MM.1S (cell line): ENCODE results near the gene RTN4R.

Experiments
- CTCF ChIP-seq: fragments of 300-600 bp; sonication (generic); IDR thresholded peaks from 2 replicates; pipeline ENCODE4 v1.5.1; 2016; ENCODE audit warnings: antibody characterized with exemption, low read length, mixed read lengths
- EZH2 ChIP-seq: fragments of 300-600 bp; sonication (generic); optimal IDR thresholded peaks from 2 replicates; pipeline ENCODE3; 2017; ENCODE audit warnings: low read depth, mild to moderate bottlenecking, antibody characterized with exemption, low read length, mixed read lengths
- EZH2phosphoT487 ChIP-seq: fragments of 300-600 bp; sonication (generic); IDR thresholded peaks from 2 replicates; pipeline ENCODE4 v1.6.1; 2018; ENCODE audit warnings: antibody characterized with exemption, low read length

- no peak for TF ChIP-seq CTCF
- no peak for TF ChIP-seq EZH2phosphoT487
- TF ChIP-seq EZH2, result no peak
Observed at GRCh38 chr22:20205464-20205963, 62.6 kb downstream of the RTN4R start.
